Stomach (tissue), 4 donors: ENCODE measurements around the gene MEI4.

Experiments
- EP300 ChIP-seq: sonication (generic); formaldehyde crosslinking; IDR thresholded peaks from one replicate; pipeline ENCODE4 v1.6.1; 2017; ENCODE audit warnings: antibody characterized with exemption
- POLR2A ChIP-seq, 4 donors: fragments of 450-650 bp; IDR thresholded peaks; one replicate each; pipeline ENCODE4 v1.6.1; 2016; ENCODE audit warnings: antibody characterized with exemption in 4 of 4, control low read depth in 2 of 4, mild to moderate bottlenecking in 1 of 4, moderate library complexity in 1 of 4
- POLR2AphosphoS5 ChIP-seq, 3 donors: sonication (generic); formaldehyde crosslinking; IDR thresholded peaks; one replicate each; pipeline ENCODE4 v1.6.1; 2016; ENCODE audit warnings: antibody characterized with exemption in 3 of 3
- TF ChIP-seq, protein P1 (sequence below), 7 experiments: fragments of 450-650 bp in 4 of 7; fragments of 200-600 bp in 3 of 7; sonication (generic) in 3 of 7; IDR thresholded peaks; one replicate each; pipeline ENCODE4 v1.5.1; 2016 to 2019; ENCODE audit warnings: antibody characterized with exemption in 7 of 7, control low read depth in 2 of 7, mild to moderate bottlenecking in 1 of 7

GRCh38 chr6:77644102-77644705 lies 8.6 kb upstream of the MEI4 start:
- TF ChIP-seq POLR2AphosphoS5 (IDR thresholded peaks at IDR 0.05): no peak
- TF ChIP-seq, protein P1, sequence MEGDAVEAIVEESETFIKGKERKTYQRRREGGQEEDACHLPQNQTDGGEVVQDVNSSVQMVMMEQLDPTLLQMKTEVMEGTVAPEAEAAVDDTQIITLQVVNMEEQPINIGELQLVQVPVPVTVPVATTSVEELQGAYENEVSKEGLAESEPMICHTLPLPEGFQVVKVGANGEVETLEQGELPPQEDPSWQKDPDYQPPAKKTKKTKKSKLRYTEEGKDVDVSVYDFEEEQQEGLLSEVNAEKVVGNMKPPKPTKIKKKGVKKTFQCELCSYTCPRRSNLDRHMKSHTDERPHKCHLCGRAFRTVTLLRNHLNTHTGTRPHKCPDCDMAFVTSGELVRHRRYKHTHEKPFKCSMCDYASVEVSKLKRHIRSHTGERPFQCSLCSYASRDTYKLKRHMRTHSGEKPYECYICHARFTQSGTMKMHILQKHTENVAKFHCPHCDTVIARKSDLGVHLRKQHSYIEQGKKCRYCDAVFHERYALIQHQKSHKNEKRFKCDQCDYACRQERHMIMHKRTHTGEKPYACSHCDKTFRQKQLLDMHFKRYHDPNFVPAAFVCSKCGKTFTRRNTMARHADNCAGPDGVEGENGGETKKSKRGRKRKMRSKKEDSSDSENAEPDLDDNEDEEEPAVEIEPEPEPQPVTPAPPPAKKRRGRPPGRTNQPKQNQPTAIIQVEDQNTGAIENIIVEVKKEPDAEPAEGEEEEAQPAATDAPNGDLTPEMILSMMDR (IDR thresholded peaks at IDR 0.05): no peak
- no peak for TF ChIP-seq POLR2A (IDR thresholded peaks at IDR 0.05)
- no peak for TF ChIP-seq EP300
